ENCODE measurements around the gene ZBTB47.

The ZBTB47 gene

GRCh38 chr3:42686832-42687650 lies 33.5 kb downstream of the ZBTB47 start:
- no peak for DNase-seq

GRCh38 chr3:42688016-42688415 lies 34.5 kb downstream of the ZBTB47 start:
- no peak for DNase-seq

GRCh38 chr3:42688487-42689420 lies 35.3 kb downstream of the ZBTB47 start:
- no peak for DNase-seq

GRCh38 chr3:42689421-42690014 lies 36.0 kb downstream of the ZBTB47 start:
- no peak for DNase-seq

- no peak for DNase-seq
Observed at GRCh38 chr3:42690191-42690590, 36.7 kb downstream of the ZBTB47 start.

GRCh38 chr3:42690766-42691680 lies 37.5 kb downstream of the ZBTB47 start:
- no peak for DNase-seq

- DNase-seq: no peak
Observed at GRCh38 chr3:42691816-42692666, 38.5 kb downstream of the ZBTB47 start.

- no peak for DNase-seq
Observed at GRCh38 chr3:42692667-42693529, 39.4 kb downstream of the ZBTB47 start.

GRCh38 chr3:42693530-42693930 lies 40.0 kb downstream of the ZBTB47 start:
- DNase-seq: no peak

GRCh38 chr3:42694366-42694765 lies 40.9 kb downstream of the ZBTB47 start:
- no peak for DNase-seq

GRCh38 chr3:42696356-42697288 lies 43.1 kb downstream of the ZBTB47 start:
- no peak for DNase-seq

GRCh38 chr3:42697289-42698051 lies 44.0 kb downstream of the ZBTB47 start:
- DNase-seq: no peak

- DNase-seq: no peak
Observed at GRCh38 chr3:42698216-42698910, 44.9 kb downstream of the ZBTB47 start.

GRCh38 chr3:42698911-42699230 lies 45.4 kb downstream of the ZBTB47 start:
- no peak for DNase-seq

- no peak for DNase-seq
Observed at GRCh38 chr3:42699511-42699971, 46.0 kb downstream of the ZBTB47 start.

- DNase-seq: no peak
Observed at GRCh38 chr3:42700366-42701288, 47.1 kb downstream of the ZBTB47 start.
